OCI-LY7 (cell line): ENCODE measurements around the gene RAB20. TPM values are rescaled to one million over a fixed set of nuclear protein-coding genes. Genes with fewer than 3 reads are reported as not detected.
A peak's percentile ranks its signal among the peaks of the same experiment; 100 is the strongest.

Experiments
- BruUV-seq: library from RNA; stranded (reverse); fragments of 400-500 nt; replicated peaks from 2 replicates; lab custom pipeline; 2021; lab: Mats Ljungman, UMichigan
- CTCF ChIA-PET: fragments of 300-600 bp; sonication (Branson Sonifier 250); formaldehyde crosslinking; loops from one replicate; lab custom pipeline; 2022; ENCODE audit warnings: antibody characterized with exemption; ENCODE audit not compliant: unreplicated experiment; lab: Charles Lee
- POLR2A ChIA-PET: fragments of 300-600 bp; sonication (Branson Sonifier 250); formaldehyde crosslinking; loops from one replicate; lab custom pipeline; 2022; ENCODE audit warnings: antibody characterized with exemption; lab: Charles Lee
- DNase-seq: peaks from one replicate; pipeline ENCODE4 v3.0.0-alpha.2; 2015; ENCODE audit warnings: low spot score
- H2AFZ ChIP-seq: fragments of 200-600 bp; sonication (generic), shearing (Covaris generic); 2 replicates; pipeline ENCODE4 v1.6.1; 2014; ENCODE audit warnings: mild to moderate bottlenecking, antibody characterized with exemption, low read length, moderate library complexity
- H3K27ac ChIP-seq: fragments of 200-600 bp; sonication (generic); 2 replicates; pipeline ENCODE4 v1.5.1; 2014; ENCODE audit warnings: mixed run types, low read depth, mild to moderate bottlenecking, moderate library complexity, low read length, inconsistent platforms; ENCODE audit not compliant: poor library complexity, severe bottlenecking
- H3K36me3 ChIP-seq: fragments of 200-600 bp; sonication (generic); 2 replicates; pipeline ENCODE4 v1.6.1; 2014; ENCODE audit warnings: mild to moderate bottlenecking, antibody characterized with exemption, low read length, moderate library complexity, mixed read lengths; ENCODE audit not compliant: insufficient read depth
- H3K4me1 ChIP-seq: fragments of 200-600 bp; sonication (generic); 2 replicates; pipeline ENCODE4 v1.5.1; 2014; ENCODE audit warnings: mild to moderate bottlenecking, low read length; ENCODE audit not compliant: insufficient read depth, poor library complexity, severe bottlenecking
- H3K4me2 ChIP-seq: fragments of 200-600 bp; sonication (generic); 2 replicates; pipeline ENCODE4 v1.6.1; 2014; ENCODE audit warnings: mild to moderate bottlenecking, low read length
- H3K4me3 ChIP-seq: fragments of 200-600 bp; sonication (generic); 2 replicates; pipeline ENCODE4 v1.5.1; 2014; ENCODE audit warnings: mild to moderate bottlenecking, low read depth, low read length; ENCODE audit not compliant: poor library complexity, severe bottlenecking
- H3K79me2 ChIP-seq: fragments of 200-600 bp; sonication (generic); 2 replicates; pipeline ENCODE4 v1.6.1; 2016; ENCODE audit warnings: low read depth, mild to moderate bottlenecking, low read length, moderate library complexity, mixed read lengths; ENCODE audit not compliant: insufficient read depth
- H3K9me2 ChIP-seq: fragments of 200-600 bp; sonication (generic); 2 replicates; pipeline ENCODE4 v1.6.1; 2016; ENCODE audit warnings: mild to moderate bottlenecking, low read length, mixed read lengths; ENCODE audit not compliant: insufficient read depth
- H3K9me3 ChIP-seq: fragments of 200-600 bp; sonication (generic); 2 replicates; pipeline ENCODE4 v1.6.1; 2014; ENCODE audit warnings: mild to moderate bottlenecking, mixed run types, low read length, mixed read lengths
- H4K20me1 ChIP-seq: fragments of 200-600 bp; sonication (generic); 2 replicates; pipeline ENCODE4 v1.6.1; 2014; ENCODE audit warnings: mild to moderate bottlenecking, antibody characterized with exemption, low read length, moderate library complexity, mixed read lengths; ENCODE audit not compliant: insufficient read depth
- CTCF ChIP-seq: fragments of 200-600 bp; sonication (generic); conservative IDR thresholded peaks from 2 replicates; pipeline ENCODE4 v1.5.1; 2014; ENCODE audit warnings: mild to moderate bottlenecking, antibody characterized with exemption, low read length, moderate library complexity, mixed read lengths
- EZH2phosphoT487 ChIP-seq: fragments of 200-600 bp; sonication (generic); IDR thresholded peaks from 2 replicates; pipeline ENCODE4 v1.6.1; 2018; ENCODE audit warnings: low read depth, borderline replicate concordance, mild to moderate bottlenecking, mixed run types, antibody characterized with exemption, low read length, moderate library complexity, mixed read lengths
- intact Hi-C: fragments of 100-400 bp; cut with micrococcal nuclease; formaldehyde crosslinking; loops from one replicate; pipeline ENCODE4 v1.10.0; 2022; ENCODE audit not compliant: unreplicated experiment
- total RNA-seq, 2 experiments: library from RNA; depleted of rRNA in 1 of 2; stranded (reverse); fragments of >200 nt in 1 of 2; shearing (Covaris generic) in 1 of 2; gene quantifications; 2 replicates each; pipeline ENCODE4 v1.2.3, GENCODE V29; 2014 to 2022

RAB20 gene
- total RNA-seq, 2 experiments from 2014 or later: not detected

- H3K4me1 ChIP-seq: no peaks in the 10 kb centered on the region
- H3K36me3 ChIP-seq: no peaks in the 10 kb centered on the region
- H3K79me2 ChIP-seq: no peaks in the 10 kb centered on the region
- intact Hi-C loops: no loop called here
- no peak overlapping the region for H3K4me3 ChIP-seq
- no peak overlapping the region for H2AFZ ChIP-seq
- no peaks in the 10 kb centered on the region for H4K20me1 ChIP-seq
- ChIA-PET CTCF (no interaction called here), POLR2A (no interaction called here)
- no peak overlapping the region for H3K4me2 ChIP-seq
- no peaks in the 10 kb centered on the region for H3K9me3 ChIP-seq
- no peak overlapping the region for H3K27ac ChIP-seq
- DNase-seq: no peak
- no peaks in the 10 kb centered on the region for H3K9me2 ChIP-seq
- TF ChIP-seq CTCF (no peak), EZH2phosphoT487 (no peak)
- BruUV-seq: no TSS peak
Measured at GRCh38 chr13:110568612-110569011, 7.1 kb upstream of the RAB20 start.

GRCh38 chr13:110566171-110566570 is 4.6 kb upstream of the RAB20 start:
- Histone ChIP-seq H2AFZ (no peak overlapping the region), H4K20me1 (no peaks in the 10 kb centered on the region), H3K79me2 (no peaks in the 10 kb centered on the region), H3K27ac (no peak overlapping the region), H3K4me3 (no peak overlapping the region), H3K36me3 (no peaks in the 10 kb centered on the region), H3K4me2 (no peak overlapping the region), H3K9me3 (no peaks in the 10 kb centered on the region), H3K4me1 (no peaks in the 10 kb centered on the region), H3K9me2 (no peaks in the 10 kb centered on the region)
- ChIA-PET CTCF (no interaction called here), POLR2A (no interaction called here)
- BruUV-seq: no TSS peak
- TF ChIP-seq EZH2phosphoT487 (no peak), CTCF (no peak)
- intact Hi-C loops: no loop called here
- no peak for DNase-seq

GRCh38 chr13:110565296-110565695 is 3.8 kb upstream of the RAB20 start:
- Histone ChIP-seq H3K9me2 (no peaks in the 10 kb centered on the region), H4K20me1 (no peaks in the 10 kb centered on the region), H3K4me3 (no peak overlapping the region), H3K9me3 (no peaks in the 10 kb centered on the region), H3K36me3 (no peaks in the 10 kb centered on the region), H3K27ac (no peak overlapping the region), H3K79me2 (no peaks in the 10 kb centered on the region), H2AFZ (no peak overlapping the region), H3K4me1 (no peaks in the 10 kb centered on the region), H3K4me2 (no peak overlapping the region)
- DNase-seq: no peak
- intact Hi-C loops: no loop called here
- no TSS peak for BruUV-seq
- CTCF ChIA-PET: no interaction called here
- POLR2A ChIA-PET: no interaction called here
- no peak for TF ChIP-seq EZH2phosphoT487
- 0 out of 2 replicates have a peak, but pooled peaks have one; percentile 35 for TF ChIP-seq CTCF
